Neural cell (in vitro differentiated cells): Measurements from ENCODE around the gene FAM219B. TPM values are rescaled to one million over a fixed set of nuclear protein-coding genes. Genes with fewer than 3 reads are reported as not detected.

Source experiments
- H2AFZ ChIP-seq: fragments of 200-600, 300-800 bp; sonication (generic), shearing (Covaris generic); 2 replicates; pipeline ENCODE4 v1.6.0; 2014; ENCODE audit warnings: low read depth, mild to moderate bottlenecking, antibody characterized with exemption, low read length, moderate library complexity
- H3F3A ChIP-seq: fragments of 200-600 bp; shearing (Covaris generic); 2 replicates; pipeline ENCODE4 v1.6.1; 2016; ENCODE audit warnings: mild to moderate bottlenecking, moderate library complexity, mixed read lengths, antibody characterized with exemption, low read length; ENCODE audit not compliant: insufficient read depth, poor library complexity, severe bottlenecking
- H3K27ac ChIP-seq: fragments of 200-600, 300-800 bp; sonication (generic), shearing (Covaris generic); 2 replicates; pipeline ENCODE4 v1.5.1; 2014; ENCODE audit warnings: mild to moderate bottlenecking, low read length, moderate library complexity
- H3K27me3 ChIP-seq: fragments of 300-800, 200-600 bp; sonication (generic), shearing (Covaris generic); 2 replicates; pipeline ENCODE4 v1.6.0; 2014; ENCODE audit warnings: mild to moderate bottlenecking, low read depth, low read length, moderate library complexity; ENCODE audit not compliant: insufficient read depth
- H3K36me3 ChIP-seq: fragments of 300-800, 200-600 bp; sonication (generic), shearing (Covaris generic); 2 replicates; pipeline ENCODE4 v1.5.1; 2014; ENCODE audit warnings: mild to moderate bottlenecking, antibody characterized with exemption, low read length, moderate library complexity; ENCODE audit not compliant: insufficient read depth
- H3K4me2 ChIP-seq: fragments of 300-800, 200-600 bp; sonication (generic), shearing (Covaris generic); 2 replicates; pipeline ENCODE4 v1.6.0; 2014; ENCODE audit warnings: mild to moderate bottlenecking, low read length
- H3K4me3 ChIP-seq: fragments of 300-800, 200-600 bp; sonication (generic), shearing (Covaris generic); 2 replicates; pipeline ENCODE4 v1.5.1; 2014; ENCODE audit warnings: mild to moderate bottlenecking, low read length, moderate library complexity
- H3K79me2 ChIP-seq: fragments of 200-600 bp; shearing (Covaris generic); replicated peaks from 2 replicates; pipeline ENCODE4 v1.6.0; 2014; ENCODE audit warnings: mild to moderate bottlenecking, low read length, moderate library complexity; ENCODE audit not compliant: insufficient read depth
- H3K9ac ChIP-seq: fragments of 300-800, 200-600 bp; sonication (generic), shearing (Covaris generic); 2 replicates; pipeline ENCODE4 v1.6.1; 2016; ENCODE audit warnings: mild to moderate bottlenecking, low read length, mixed read lengths
- H3K9me2 ChIP-seq: fragments of 200-600 bp; shearing (Covaris generic); 2 replicates; pipeline ENCODE4 v1.6.1; 2016; ENCODE audit warnings: mild to moderate bottlenecking, low read length, mixed read lengths; ENCODE audit not compliant: insufficient read depth
- H3K9me3 ChIP-seq: fragments of 200-600, 300-800 bp; sonication (generic), shearing (Covaris generic); 2 replicates; pipeline ENCODE4 v1.6.1; 2016; ENCODE audit warnings: mild to moderate bottlenecking, mixed run types, low read length, moderate library complexity, mixed read lengths
- H4K20me1 ChIP-seq: fragments of 200-600 bp; shearing (Covaris generic); 2 replicates; pipeline ENCODE4 v1.6.1; 2016; ENCODE audit warnings: mild to moderate bottlenecking, mixed run types; ENCODE audit not compliant: insufficient read depth
- EP300 ChIP-seq: fragments of 450-650 bp; conservative IDR thresholded peaks from 2 replicates; pipeline ENCODE4 v1.6.1; 2014; ENCODE audit warnings: antibody characterized with exemption, mild to moderate bottlenecking, moderate library complexity; ENCODE audit not compliant: poor library complexity, severe bottlenecking
- EZH2 ChIP-seq: fragments of 200-600, 300-800 bp; shearing (Covaris generic), sonication (generic); IDR thresholded peaks from 2 replicates; pipeline ENCODE4 v1.6.1; 2014; ENCODE audit warnings: antibody characterized with exemption, low read length, borderline replicate concordance, mild to moderate bottlenecking; ENCODE audit not compliant: insufficient read depth, poor library complexity, severe bottlenecking
- MXI1 ChIP-seq: fragments of 450-650 bp; conservative IDR thresholded peaks from 2 replicates; pipeline ENCODE4 v1.6.1; 2014; ENCODE audit warnings: antibody characterized with exemption, mild to moderate bottlenecking; ENCODE audit not compliant: poor library complexity, severe bottlenecking
- POLR2AphosphoS5 ChIP-seq: IDR thresholded peaks from 2 replicates; pipeline ENCODE4 v1.6.1; 2012
- SMC3 ChIP-seq: fragments of 450-650 bp; conservative IDR thresholded peaks from 2 replicates; pipeline ENCODE4 v1.6.1; 2014; ENCODE audit warnings: antibody characterized with exemption, mild to moderate bottlenecking, moderate library complexity; ENCODE audit not compliant: poor library complexity
- polyA plus RNA-seq: library from polyadenylated mRNA; depleted of rRNA; stranded (reverse); fragments of >200 nt; gene quantifications from 2 replicates; pipeline ENCODE4 v1.2.3, GENCODE V29; 2014
- TF ChIP-seq, protein P1 (sequence below): fragments of 450-650 bp; IDR thresholded peaks from 2 replicates; pipeline ENCODE4 v1.5.1; 2014; ENCODE audit warnings: antibody characterized with exemption, mild to moderate bottlenecking, moderate library complexity; ENCODE audit not compliant: poor library complexity, severe bottlenecking
- TF ChIP-seq, protein P2 (sequence below): IDR thresholded peaks from 2 replicates; pipeline ENCODE4 v1.6.1; 2012; ENCODE audit warnings: borderline replicate concordance

Gene FAM219B
- polyA plus RNA-seq, 1 donor from 2014 or later = 250 TPM

DNA sequence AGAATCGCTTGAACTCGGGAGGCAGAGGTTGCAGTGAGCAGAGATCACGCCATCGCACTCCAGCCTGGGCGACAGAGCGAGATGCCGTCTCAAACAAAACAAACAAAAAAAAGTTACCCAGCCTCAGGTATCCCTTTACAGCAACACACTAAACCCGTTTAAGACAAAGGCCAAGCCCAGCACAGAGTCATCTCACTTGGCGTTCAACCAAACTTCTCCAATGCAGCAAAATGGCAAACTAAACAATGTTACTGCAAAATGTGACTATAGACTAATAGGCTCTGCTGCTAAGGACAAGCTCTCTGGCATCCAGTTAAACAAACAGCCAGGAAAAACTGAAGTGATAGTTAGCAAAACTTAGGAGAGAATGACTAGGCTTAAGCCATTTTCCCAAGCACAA lies 6.4 kb upstream of the FAM219B start:
- Histone ChIP-seq H3K27me3 (no peaks in the 10 kb centered on the region), H3K4me3 (no peak overlapping the region), H3K9me2 (no peaks in the 10 kb centered on the region), H2AFZ (no peak overlapping the region), H4K20me1 (no peaks in the 10 kb centered on the region), H3K9me3 (no peaks in the 10 kb centered on the region), H3K4me2 (no peak overlapping the region), H3F3A (no peaks in the 10 kb centered on the region), H3K79me2 (no peaks in the 10 kb centered on the region), H3K9ac (no peak overlapping the region), H3K36me3 (no peaks in the 10 kb centered on the region), H3K27ac (no peak overlapping the region)
- TF ChIP-seq EZH2 (no peak), MXI1 (no peak), SMC3 (no peak), POLR2AphosphoS5 (no peak)
- TF ChIP-seq, protein P1, sequence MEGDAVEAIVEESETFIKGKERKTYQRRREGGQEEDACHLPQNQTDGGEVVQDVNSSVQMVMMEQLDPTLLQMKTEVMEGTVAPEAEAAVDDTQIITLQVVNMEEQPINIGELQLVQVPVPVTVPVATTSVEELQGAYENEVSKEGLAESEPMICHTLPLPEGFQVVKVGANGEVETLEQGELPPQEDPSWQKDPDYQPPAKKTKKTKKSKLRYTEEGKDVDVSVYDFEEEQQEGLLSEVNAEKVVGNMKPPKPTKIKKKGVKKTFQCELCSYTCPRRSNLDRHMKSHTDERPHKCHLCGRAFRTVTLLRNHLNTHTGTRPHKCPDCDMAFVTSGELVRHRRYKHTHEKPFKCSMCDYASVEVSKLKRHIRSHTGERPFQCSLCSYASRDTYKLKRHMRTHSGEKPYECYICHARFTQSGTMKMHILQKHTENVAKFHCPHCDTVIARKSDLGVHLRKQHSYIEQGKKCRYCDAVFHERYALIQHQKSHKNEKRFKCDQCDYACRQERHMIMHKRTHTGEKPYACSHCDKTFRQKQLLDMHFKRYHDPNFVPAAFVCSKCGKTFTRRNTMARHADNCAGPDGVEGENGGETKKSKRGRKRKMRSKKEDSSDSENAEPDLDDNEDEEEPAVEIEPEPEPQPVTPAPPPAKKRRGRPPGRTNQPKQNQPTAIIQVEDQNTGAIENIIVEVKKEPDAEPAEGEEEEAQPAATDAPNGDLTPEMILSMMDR = no peak

DNA sequence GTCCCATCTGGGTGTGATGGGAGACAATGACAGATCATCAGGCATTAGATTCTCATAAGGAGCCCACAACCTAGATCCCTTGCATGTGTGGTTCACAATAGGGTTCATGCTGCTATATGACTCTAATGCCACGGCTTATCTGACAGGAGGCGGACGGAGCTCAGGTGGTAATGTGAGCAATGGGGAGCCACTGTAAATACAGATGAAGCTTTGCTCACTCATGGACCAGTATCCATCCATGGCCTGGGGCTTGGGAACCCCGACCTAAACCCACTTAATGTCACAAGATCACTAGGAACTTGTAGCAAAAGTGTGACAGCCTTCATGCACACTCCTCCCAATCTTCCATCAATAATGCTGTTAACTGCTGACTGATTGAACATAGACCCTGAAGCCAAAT lies 2.0 kb upstream of the FAM219B start:
- no peaks in the 10 kb centered on the region for H4K20me1 ChIP-seq
- TF ChIP-seq EZH2 = no peak
- no peak for TF ChIP-seq POLR2AphosphoS5

DNA sequence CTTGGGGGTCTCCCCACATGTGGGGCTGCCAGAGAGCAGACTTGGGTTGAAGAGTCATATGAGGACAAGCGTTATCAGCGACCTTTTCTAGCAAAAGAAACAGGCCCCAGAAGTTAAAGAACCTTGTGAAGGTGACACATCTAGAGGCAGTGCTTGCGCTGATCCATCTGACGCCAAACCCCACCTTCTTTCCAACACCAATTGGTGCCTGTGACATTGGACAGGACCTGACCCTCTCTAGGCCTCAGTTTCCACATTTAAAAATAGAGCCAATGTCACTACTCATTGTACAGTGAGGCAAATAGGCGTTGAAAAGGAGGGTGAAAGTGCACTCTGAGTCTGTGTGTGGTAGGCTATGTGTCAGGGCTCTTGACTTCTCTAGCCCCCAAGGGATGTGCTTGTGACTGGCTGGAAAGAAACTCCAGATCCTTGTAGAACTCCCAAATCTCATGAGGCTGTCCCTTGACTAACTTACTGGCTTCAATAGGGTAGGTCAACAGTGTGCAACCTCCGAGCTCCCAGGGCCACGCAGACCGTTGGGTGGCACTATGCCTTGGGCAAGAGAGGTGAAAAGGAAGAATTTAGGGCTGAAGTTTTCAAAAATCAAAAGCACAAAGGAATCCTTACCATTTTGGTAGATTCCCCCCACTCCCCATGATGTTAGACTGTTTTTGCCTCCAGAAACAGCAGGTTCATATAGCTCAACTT lies 666 bp upstream of the FAM219B start:
- Histone ChIP-seq H3K9ac (peak overlapping the region; percentile 96), H3K27ac (peak overlapping the region; percentile 90)

More for the DNA sequence above, 2.0 kb upstream of the FAM219B start:
- Histone ChIP-seq H3K9me2 (no peaks in the 10 kb centered on the region), H2AFZ (no peak overlapping the region), H3F3A (peaks cover 7% of the 10 kb centered on the region), H3K27me3 (no peaks in the 10 kb centered on the region), H3K9me3 (no peaks in the 10 kb centered on the region), H3K79me2 (peaks cover 21% of the 10 kb centered on the region), H3K27ac (no peak overlapping the region), H3K9ac (no peak overlapping the region), H3K4me3 (no peak overlapping the region), H3K4me2 (no peak overlapping the region), H3K36me3 (no peaks in the 10 kb centered on the region)

More for the DNA sequence above, 666 bp upstream of the FAM219B start:
- Histone ChIP-seq H3K4me2 (peak overlapping the region; percentile 95), H3K79me2 (peaks cover 22% of the 10 kb centered on the region), H3F3A (peaks cover 7% of the 10 kb centered on the region), H3K9me3 (no peaks in the 10 kb centered on the region), H4K20me1 (no peaks in the 10 kb centered on the region), H3K27me3 (no peaks in the 10 kb centered on the region), H3K36me3 (peaks cover 8% of the 10 kb centered on the region), H3K9me2 (no peaks in the 10 kb centered on the region), H2AFZ (peak overlapping the region; percentile 65), H3K4me3 (peak overlapping the region; percentile 96)
- TF ChIP-seq EP300 = no peak
- TF ChIP-seq, protein P2, sequence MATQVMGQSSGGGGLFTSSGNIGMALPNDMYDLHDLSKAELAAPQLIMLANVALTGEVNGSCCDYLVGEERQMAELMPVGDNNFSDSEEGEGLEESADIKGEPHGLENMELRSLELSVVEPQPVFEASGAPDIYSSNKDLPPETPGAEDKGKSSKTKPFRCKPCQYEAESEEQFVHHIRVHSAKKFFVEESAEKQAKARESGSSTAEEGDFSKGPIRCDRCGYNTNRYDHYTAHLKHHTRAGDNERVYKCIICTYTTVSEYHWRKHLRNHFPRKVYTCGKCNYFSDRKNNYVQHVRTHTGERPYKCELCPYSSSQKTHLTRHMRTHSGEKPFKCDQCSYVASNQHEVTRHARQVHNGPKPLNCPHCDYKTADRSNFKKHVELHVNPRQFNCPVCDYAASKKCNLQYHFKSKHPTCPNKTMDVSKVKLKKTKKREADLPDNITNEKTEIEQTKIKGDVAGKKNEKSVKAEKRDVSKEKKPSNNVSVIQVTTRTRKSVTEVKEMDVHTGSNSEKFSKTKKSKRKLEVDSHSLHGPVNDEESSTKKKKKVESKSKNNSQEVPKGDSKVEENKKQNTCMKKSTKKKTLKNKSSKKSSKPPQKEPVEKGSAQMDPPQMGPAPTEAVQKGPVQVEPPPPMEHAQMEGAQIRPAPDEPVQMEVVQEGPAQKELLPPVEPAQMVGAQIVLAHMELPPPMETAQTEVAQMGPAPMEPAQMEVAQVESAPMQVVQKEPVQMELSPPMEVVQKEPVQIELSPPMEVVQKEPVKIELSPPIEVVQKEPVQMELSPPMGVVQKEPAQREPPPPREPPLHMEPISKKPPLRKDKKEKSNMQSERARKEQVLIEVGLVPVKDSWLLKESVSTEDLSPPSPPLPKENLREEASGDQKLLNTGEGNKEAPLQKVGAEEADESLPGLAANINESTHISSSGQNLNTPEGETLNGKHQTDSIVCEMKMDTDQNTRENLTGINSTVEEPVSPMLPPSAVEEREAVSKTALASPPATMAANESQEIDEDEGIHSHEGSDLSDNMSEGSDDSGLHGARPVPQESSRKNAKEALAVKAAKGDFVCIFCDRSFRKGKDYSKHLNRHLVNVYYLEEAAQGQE = no peak
